ENCODE results near the gene ISG20.

Gene ISG20

GRCh38 chr15:88613074-88613944, 25.5 kb upstream of the ISG20 start:
- no peak overlapping the region for H3K4me3 ChIP-seq (ENCODE audit: low read length)
- TF ChIP-seq ZNF274 (IDR thresholded peaks at IDR 0.05; ENCODE audit: low read depth, low read length), result no peak

DNA sequence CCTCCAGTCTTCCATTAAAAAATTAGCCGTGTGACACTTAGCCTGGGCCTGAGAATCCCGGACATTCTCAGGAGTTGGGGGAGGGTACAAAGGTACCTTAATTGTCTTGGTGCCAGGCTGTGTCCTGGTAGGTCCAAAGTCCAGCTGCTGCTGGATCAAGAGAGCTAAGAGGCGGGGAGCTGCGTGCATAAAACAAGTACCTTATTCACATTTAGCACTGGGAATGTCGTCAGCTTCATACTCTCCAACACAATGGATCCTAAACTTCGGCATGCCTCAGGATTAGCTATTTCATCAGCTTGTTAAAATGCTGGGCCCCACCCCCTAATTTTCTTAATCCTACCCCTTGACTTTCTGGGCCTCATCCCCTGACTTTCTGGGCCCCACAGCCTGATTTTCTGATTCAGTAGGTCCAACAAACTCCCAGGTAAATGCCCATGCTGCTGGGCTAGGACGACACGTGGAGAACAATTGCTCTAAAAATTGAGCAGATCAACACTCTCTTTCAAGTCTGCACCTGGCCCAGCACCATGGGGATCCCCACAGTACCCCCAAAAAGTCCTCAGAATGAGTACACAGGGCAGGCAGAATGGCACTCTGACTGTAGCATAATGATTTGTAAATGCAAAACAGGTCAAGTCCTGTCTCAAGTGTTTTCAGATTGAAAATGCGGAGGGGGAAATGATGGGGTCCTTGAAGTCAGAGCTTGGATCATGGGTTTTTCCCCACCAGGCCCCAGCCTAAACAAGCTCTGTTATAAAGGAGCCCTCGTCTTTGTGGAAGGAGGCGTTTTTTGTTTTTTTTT, 23.3 kb upstream of the ISG20 start:
- no peak for TF ChIP-seq ZNF274 (IDR thresholded peaks at IDR 0.05; ENCODE audit: low read depth, low read length)
- H3K4me3 ChIP-seq (ENCODE audit: low read length), result no peak overlapping the region

- TF ChIP-seq ZNF274 (IDR thresholded peaks at IDR 0.05; ENCODE audit: low read depth, low read length), result no peak
- H3K4me3 ChIP-seq (ENCODE audit: low read length), result no peak overlapping the region
Observed at GRCh38 chr15:88616240-88616639, 22.6 kb upstream of the ISG20 start.

DNA sequence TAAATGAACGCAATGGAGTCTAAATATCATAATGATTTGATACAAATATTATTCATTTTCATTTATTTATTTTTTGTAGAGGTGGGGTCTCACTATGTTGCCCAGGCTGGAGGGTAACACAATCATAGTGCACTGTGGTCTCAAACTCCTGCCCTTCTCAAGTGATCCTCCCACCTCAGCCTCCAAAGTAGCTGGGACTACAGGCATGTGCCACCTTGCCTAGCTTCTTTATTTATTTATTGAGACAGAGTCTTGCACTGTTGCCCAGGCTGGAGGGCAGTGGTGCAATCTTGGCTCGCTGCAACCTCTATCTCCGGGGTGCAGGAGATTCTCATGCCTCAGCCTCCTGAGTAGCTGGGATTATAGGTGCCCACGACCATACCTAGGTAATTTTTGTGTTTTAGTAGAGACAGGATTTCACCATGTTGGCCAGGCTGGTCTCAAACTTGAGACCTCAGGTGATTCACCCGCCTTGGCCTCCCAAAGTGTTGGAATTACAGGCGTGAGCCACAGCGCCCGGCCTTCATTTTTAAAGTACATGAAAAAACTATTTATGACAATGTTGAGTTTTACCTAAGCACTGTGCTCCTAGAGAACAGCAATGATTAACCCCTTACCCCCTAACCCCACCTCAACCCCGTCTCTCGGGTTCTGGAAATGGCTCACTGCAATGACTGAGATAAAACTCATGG, 21.6 kb upstream of the ISG20 start:
- no peak overlapping the region for H3K4me3 ChIP-seq (ENCODE audit: low read length)
- TF ChIP-seq ZNF274 (IDR thresholded peaks at IDR 0.05; ENCODE audit: low read depth, low read length), result no peak

GRCh38 chr15:88617790-88618189, 21.0 kb upstream of the ISG20 start:
- H3K4me3 ChIP-seq (ENCODE audit: low read length), result no peak overlapping the region
- no peak for TF ChIP-seq ZNF274 (IDR thresholded peaks at IDR 0.05; ENCODE audit: low read depth, low read length)

GRCh38 chr15:88618686-88619085, 20.1 kb upstream of the ISG20 start:
- no peak for TF ChIP-seq ZNF274 (IDR thresholded peaks at IDR 0.05; ENCODE audit: low read depth, low read length)
- H3K4me3 ChIP-seq (ENCODE audit: low read length), result no peak overlapping the region

- no peak overlapping the region for H3K4me3 ChIP-seq (ENCODE audit: low read length)
- TF ChIP-seq ZNF274 (IDR thresholded peaks at IDR 0.05; ENCODE audit: low read depth, low read length), result no peak
Observed at GRCh38 chr15:88619796-88620195, 19.0 kb upstream of the ISG20 start.

DNA sequence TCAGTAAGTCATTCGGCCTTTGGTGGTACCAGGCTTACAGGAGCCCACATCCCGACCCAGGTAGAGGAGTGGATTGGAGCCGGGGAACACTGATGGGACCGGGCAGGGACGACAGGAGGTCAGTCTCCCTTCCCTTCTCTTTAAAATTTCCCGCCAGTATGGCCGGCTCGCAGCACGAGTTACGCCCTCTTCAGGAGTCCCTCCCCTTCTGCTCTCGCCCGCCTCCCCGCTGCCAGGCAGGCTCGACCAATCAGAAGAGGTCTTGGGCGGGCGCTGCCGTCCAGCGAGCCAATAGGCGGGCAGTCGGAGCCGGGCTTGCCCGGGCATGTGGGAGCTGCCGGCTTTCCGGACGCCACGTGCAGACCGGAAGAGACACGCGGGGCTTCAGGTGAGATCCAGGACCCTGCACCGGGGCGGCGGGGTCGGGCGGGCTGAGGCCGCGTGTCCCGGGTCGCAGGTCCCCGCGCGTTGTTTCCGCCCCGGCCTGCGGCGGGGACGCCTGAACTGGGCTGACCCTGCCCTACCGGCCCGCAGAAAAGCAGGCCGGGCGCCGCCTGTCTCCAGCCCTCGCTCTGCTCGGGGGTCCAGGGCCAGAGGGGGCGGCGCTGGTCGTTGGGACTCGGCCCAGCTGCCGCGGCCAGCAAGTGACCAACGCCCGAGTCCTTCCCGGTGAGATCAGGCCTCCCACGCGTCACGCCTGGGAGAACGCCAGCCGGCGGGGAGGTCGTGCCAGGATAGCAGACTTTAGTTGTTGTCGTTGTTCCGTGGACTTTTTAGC, 17.6 kb upstream of the ISG20 start, which contains the start of gene AEN:
TSS of gene AEN (plus strand) at position 346 of the 778 bp plus-strand sequence. CDS start 4,870 bp downstream, outside the sequence.
- TF ChIP-seq ZNF274 (IDR thresholded peaks at IDR 0.05; ENCODE audit: low read depth, low read length), result no peak
- peak within 1 kb of the TSS; percentile 94 for H3K4me3 ChIP-seq (ENCODE audit: low read length)

DNA sequence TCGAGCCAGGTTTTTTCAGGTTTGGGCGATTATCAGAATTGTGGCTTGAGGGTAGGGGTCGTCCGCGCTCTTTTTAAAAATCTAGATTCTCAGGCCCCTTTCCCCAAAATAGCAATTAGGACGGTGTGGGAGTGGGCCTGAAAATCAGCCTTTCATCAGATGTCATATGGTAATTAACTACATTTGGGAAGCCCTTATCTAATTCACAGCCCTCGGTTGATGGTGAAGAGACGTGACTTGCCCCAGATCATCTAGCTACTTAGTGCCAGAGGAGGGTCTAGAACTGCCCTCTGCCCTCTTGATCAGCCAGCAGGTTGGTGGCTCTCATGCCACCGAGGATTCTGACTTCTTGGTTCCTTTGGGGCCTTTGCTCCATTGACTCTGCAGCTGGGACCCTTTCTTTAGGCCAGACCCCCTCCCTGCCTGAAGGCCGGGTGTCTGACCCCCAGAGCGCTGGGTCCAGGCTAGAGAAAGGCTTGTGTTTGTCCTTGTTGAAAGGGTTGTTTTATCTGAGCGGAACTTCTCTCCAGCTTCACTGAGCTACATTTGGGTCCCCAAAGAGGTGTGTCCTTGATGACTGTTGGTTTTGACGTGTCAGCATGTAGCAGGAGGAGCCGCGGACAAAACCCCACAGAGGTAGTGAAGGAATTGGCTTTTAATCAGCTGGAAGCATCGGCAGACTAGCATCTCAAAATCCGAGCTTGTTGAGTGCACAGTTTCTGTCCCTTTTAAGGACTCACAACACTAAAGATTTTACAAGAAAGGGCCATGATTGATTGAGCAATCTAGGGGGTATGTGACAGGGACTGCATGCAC, 16.8 kb upstream of the ISG20 start:
- peak overlapping the region; percentile 94 for H3K4me3 ChIP-seq (ENCODE audit: low read length)
- no peak for TF ChIP-seq ZNF274 (IDR thresholded peaks at IDR 0.05; ENCODE audit: low read depth, low read length)

- H3K4me3 ChIP-seq (ENCODE audit: low read length), result peak overlapping the region; percentile 94
- no peak for TF ChIP-seq ZNF274 (IDR thresholded peaks at IDR 0.05; ENCODE audit: low read depth, low read length)
Observed at GRCh38 chr15:88622605-88622975, 16.2 kb upstream of the ISG20 start.

DNA sequence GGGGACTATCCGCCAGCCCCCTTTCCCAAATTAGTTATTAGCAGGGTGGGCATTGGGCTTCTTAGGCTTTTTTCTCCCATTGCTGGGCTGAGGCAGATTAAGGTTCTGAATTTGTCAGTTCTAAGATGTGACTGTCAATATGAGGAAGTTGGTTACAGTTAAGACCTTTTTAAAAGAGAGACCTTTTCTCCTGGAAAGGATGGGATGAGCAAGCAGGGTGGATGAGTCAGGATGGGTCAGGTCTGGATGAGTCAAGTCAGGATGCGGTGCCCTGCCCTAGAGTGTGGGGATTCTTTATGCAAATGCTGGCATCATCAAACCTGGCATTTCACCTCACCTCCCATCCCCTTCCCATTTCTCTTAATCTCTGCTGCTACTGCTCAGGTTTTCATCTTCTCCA, 15.8 kb upstream of the ISG20 start:
- peak overlapping the region; percentile 94 for H3K4me3 ChIP-seq (ENCODE audit: low read length)
- no peak for TF ChIP-seq ZNF274 (IDR thresholded peaks at IDR 0.05; ENCODE audit: low read depth, low read length)

DNA sequence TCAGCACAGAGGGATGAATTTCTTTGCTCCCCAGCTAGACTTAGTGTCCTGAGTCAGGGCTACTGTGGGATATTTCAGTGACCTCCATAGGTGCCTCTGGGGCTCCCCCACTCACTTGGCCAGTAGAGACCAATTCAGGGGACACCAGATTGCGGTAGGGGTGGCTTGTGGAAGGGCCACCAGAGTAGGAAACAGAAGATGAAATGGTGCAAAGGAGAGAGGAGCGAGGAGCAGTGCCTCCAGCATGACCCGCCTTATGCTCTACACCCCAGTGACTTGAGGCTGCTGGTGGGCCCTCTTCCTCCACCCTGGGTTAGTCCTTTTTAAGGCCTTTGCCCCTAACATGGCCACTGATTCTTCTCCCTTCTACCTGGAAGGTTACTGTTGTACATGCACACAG, 15.2 kb upstream of the ISG20 start:
- H3K4me3 ChIP-seq (ENCODE audit: low read length), result peak overlapping the region; percentile 94
- TF ChIP-seq ZNF274 (IDR thresholded peaks at IDR 0.05; ENCODE audit: low read depth, low read length), result no peak

All from GM08714 (cell line).